SK-N-SH treated with all-trans-retinoic acid at 6 μM for 48 hours (cell line): ENCODE measurements around the gene PTCD3.

ENCODE experiments used
- ATAC-seq: fragments of 200-7000 bp; cut with Tn5 transposase; 3 replicates; pipeline ENCODE4 v1.9.1; 2020; ENCODE audit warnings: mild to moderate bottlenecking, moderate library complexity
- ARNTL ChIP-seq: fragments of 450-650 bp; formaldehyde crosslinking; IDR thresholded peaks from 2 replicates; pipeline ENCODE4 v1.5.0; 2020; ENCODE audit warnings: low read depth, mild to moderate bottlenecking, moderate library complexity, borderline replicate concordance
- BACH2 ChIP-seq: fragments of 250-450 bp; sonication (Bioruptor Pico); IDR thresholded peaks from 2 replicates; pipeline ENCODE4 v1.9.0; 2021; ENCODE audit warnings: mild to moderate bottlenecking, borderline replicate concordance
- CREB5 ChIP-seq: fragments of 250-450 bp; sonication (Bioruptor Pico); IDR thresholded peaks from 2 replicates; pipeline ENCODE4 v1.5.1; 2020; ENCODE audit warnings: low read depth, mild to moderate bottlenecking, moderate library complexity
- CSDC2 ChIP-seq: fragments of 250-450 bp; sonication (Bioruptor Pico); IDR thresholded peaks from 2 replicates; pipeline ENCODE4 v1.5.0; 2020; ENCODE audit warnings: mild to moderate bottlenecking, moderate library complexity
- ESRRG ChIP-seq: fragments of 250-450 bp; sonication (Bioruptor Pico); IDR thresholded peaks from 2 replicates; pipeline ENCODE4 v1.6.1; 2021; ENCODE audit warnings: mild to moderate bottlenecking
- GLIS3 ChIP-seq: fragments of 250-450 bp; sonication (Bioruptor Pico); IDR thresholded peaks from 2 replicates; pipeline ENCODE4 v1.5.0; 2020; ENCODE audit warnings: mild to moderate bottlenecking, moderate library complexity
- ISL1 ChIP-seq: fragments of 250-450 bp; sonication (Bioruptor Pico); IDR thresholded peaks from 2 replicates; pipeline ENCODE4 v2.1.2; 2022; ENCODE audit warnings: mild to moderate bottlenecking, moderate library complexity
- POU6F1 ChIP-seq: fragments of 250-450 bp; sonication (Bioruptor Pico); IDR thresholded peaks from 2 replicates; pipeline ENCODE4 v1.8.0; 2021; ENCODE audit warnings: low read depth, mild to moderate bottlenecking, moderate library complexity, borderline replicate concordance
- RARB ChIP-seq: fragments of 250-450 bp; sonication (Bioruptor Pico); IDR thresholded peaks from 2 replicates; pipeline ENCODE4 v1.8.0; 2021; ENCODE audit warnings: mild to moderate bottlenecking, moderate library complexity
- SNAI2 ChIP-seq: fragments of 250-450 bp; sonication (Bioruptor Pico); IDR thresholded peaks from 2 replicates; pipeline ENCODE4 v1.5.0; 2020; ENCODE audit warnings: mild to moderate bottlenecking, moderate library complexity
- TCF4 ChIP-seq: fragments of 250-450 bp; sonication (Bioruptor Pico); IDR thresholded peaks from 2 replicates; pipeline ENCODE4 v1.8.0; 2021; ENCODE audit warnings: mild to moderate bottlenecking, moderate library complexity, borderline replicate concordance
- TOX ChIP-seq: fragments of 250-450 bp; sonication (Bioruptor Pico); IDR thresholded peaks from 2 replicates; pipeline ENCODE4 v1.8.0; 2021; ENCODE audit warnings: mild to moderate bottlenecking, moderate library complexity, borderline replicate concordance
- TSHZ2 ChIP-seq: fragments of 250-450 bp; sonication (Bioruptor Pico); IDR thresholded peaks from 2 replicates; pipeline ENCODE4 v1.5.0; 2020; ENCODE audit warnings: mild to moderate bottlenecking, moderate library complexity
- ZC3H10 ChIP-seq: fragments of 250-450 bp; sonication (Bioruptor Pico); IDR thresholded peaks from 2 replicates; pipeline ENCODE4 v1.5.1; 2021; ENCODE audit warnings: mild to moderate bottlenecking, moderate library complexity
- ZFP3 ChIP-seq: fragments of 250-450 bp; sonication (Bioruptor Pico); IDR thresholded peaks from 2 replicates; pipeline ENCODE4 v1.5.0; 2020; ENCODE audit warnings: mild to moderate bottlenecking, moderate library complexity
- ZNF565 ChIP-seq: fragments of 450-650 bp; formaldehyde crosslinking; conservative IDR thresholded peaks from 2 replicates; pipeline ENCODE4 v1.5.0; 2020; ENCODE audit warnings: low read depth, mild to moderate bottlenecking, moderate library complexity
- ZNF70 ChIP-seq: fragments of 450-650 bp; formaldehyde crosslinking; IDR thresholded peaks from 2 replicates; pipeline ENCODE4 v1.5.0; 2020; ENCODE audit warnings: mild to moderate bottlenecking, moderate library complexity
- ZNF8 ChIP-seq: fragments of 450-650 bp; formaldehyde crosslinking; IDR thresholded peaks from 2 replicates; pipeline ENCODE4 v1.5.0; 2020; ENCODE audit warnings: mild to moderate bottlenecking, moderate library complexity
- TF ChIP-seq, protein P1 (sequence below): fragments of 250-450 bp; sonication (Bioruptor Pico); IDR thresholded peaks from 2 replicates; pipeline ENCODE4 v1.5.1; 2021; ENCODE audit warnings: mild to moderate bottlenecking, moderate library complexity

The PTCD3 gene

GRCh38 chr2:86150502-86150901 lies 44.5 kb downstream of the PTCD3 start:
- TF ChIP-seq GLIS3 (no peak), TSHZ2 (CRISPR knock-in tag) (no peak), ZNF8 (CRISPR knock-in tag) (no peak)
- TF ChIP-seq, protein P1, sequence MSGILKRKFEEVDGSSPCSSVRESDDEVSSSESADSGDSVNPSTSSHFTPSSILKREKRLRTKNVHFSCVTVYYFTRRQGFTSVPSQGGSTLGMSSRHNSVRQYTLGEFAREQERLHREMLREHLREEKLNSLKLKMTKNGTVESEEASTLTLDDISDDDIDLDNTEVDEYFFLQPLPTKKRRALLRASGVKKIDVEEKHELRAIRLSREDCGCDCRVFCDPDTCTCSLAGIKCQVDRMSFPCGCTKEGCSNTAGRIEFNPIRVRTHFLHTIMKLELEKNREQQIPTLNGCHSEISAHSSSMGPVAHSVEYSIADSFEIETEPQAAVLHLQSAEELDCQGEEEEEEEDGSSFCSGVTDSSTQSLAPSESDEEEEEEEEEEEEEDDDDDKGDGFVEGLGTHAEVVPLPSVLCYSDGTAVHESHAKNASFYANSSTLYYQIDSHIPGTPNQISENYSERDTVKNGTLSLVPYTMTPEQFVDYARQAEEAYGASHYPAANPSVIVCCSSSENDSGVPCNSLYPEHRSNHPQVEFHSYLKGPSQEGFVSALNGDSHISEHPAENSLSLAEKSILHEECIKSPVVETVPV (CRISPR knock-in tag): no peak
- no peak for ATAC-seq

GRCh38 chr2:86157009-86157556 lies 51.0 kb downstream of the PTCD3 start:
- TF ChIP-seq ZNF8 (CRISPR knock-in tag): no peak
- TF ChIP-seq CREB5: no peak
- TF ChIP-seq BACH2: no peak
- no peak for TF ChIP-seq ZNF565 (CRISPR knock-in tag)
- no peak for TF ChIP-seq TCF4 (CRISPR knock-in tag)
- no peak for TF ChIP-seq SNAI2 (CRISPR knock-in tag)
- no peak for TF ChIP-seq ISL1 (CRISPR knock-in tag)
- no peak for TF ChIP-seq ZNF70 (CRISPR knock-in tag)
- TF ChIP-seq ZC3H10 (CRISPR knock-in tag): no peak
- TF ChIP-seq GLIS3: no peak
- no peak for TF ChIP-seq ZFP3 (CRISPR knock-in tag)
- TF ChIP-seq ESRRG: no peak
- TF ChIP-seq RARB (CRISPR knock-in tag): no peak
- TF ChIP-seq, protein P1 (CRISPR knock-in tag): no peak
- no peak for TF ChIP-seq CSDC2 (CRISPR knock-in tag)
- no peak for TF ChIP-seq ARNTL (CRISPR knock-in tag)
- no peak for TF ChIP-seq TOX (CRISPR knock-in tag)
- TF ChIP-seq POU6F1 (CRISPR knock-in tag): no peak
- no peak for TF ChIP-seq TSHZ2 (CRISPR knock-in tag)
- no peak for ATAC-seq
